HG02763 (cell line): ENCODE data around the gene TOX3.

Experiments used
- ATAC-seq: cut with Tn5 transposase; IDR thresholded peaks from one replicate; pipeline ENCODE4 v1.9.1; 2021; ENCODE audit warnings: mild to moderate bottlenecking, moderate library complexity; ENCODE audit not compliant: unreplicated experiment

The TOX3 gene

DNA sequence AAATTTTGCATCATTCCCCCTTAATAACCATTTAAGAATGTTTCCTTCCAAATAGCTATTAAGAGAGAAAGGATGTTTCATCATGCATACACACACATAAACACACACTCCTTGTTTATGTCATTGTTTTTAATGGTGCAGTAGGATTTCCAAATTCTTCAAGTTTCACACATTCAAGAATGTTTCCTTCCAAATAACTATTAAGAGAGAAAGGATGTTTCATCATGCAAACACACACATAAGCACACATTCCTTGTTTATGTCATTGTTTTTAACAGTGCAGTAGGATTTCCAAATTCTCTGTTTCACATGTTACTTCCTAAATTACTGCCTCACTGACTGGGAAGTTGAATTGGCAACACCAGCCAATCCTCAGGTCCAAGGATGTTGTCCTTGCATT, 7.8 kb downstream of the TOX3 start:
- no peak for ATAC-seq

DNA sequence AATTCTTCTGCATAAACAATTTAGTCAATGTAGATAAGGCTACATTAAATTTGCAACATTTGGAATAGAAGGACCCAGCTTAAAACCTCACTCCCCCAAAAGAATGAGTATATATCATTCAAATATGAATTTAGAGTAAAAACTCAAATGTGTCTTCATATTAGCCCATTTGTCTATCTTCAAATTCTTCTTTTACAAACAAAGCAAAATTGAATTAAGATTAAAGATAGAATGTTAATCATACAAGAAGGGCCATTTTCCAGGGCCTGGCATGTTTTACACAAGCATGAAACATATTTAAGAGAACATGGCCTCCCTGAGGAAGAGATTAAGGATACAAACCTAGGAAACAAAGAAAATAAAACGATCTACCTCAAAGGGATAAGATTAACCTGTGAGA, 8.4 kb downstream of the TOX3 start:
- ATAC-seq: no peak

DNA sequence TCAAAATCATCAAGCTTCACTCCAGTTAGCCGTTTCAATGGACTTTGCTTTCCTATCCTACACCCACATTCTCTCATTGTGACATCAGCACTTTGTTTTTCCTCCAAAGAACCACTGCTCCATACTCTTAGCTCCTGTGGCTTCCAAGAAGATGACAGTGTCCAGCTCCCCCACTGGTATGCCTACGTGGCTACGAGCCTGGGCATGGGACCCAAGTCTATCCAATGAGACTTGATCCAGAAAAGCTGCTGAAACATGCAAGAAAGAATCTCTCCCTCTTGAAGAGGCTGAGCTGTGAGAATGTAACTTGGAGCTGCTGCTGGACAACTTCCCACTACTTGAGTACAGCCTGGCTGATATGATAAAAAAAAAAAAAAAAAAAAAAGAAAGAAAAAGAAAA, 9.4 kb downstream of the TOX3 start:
- no peak for ATAC-seq

DNA sequence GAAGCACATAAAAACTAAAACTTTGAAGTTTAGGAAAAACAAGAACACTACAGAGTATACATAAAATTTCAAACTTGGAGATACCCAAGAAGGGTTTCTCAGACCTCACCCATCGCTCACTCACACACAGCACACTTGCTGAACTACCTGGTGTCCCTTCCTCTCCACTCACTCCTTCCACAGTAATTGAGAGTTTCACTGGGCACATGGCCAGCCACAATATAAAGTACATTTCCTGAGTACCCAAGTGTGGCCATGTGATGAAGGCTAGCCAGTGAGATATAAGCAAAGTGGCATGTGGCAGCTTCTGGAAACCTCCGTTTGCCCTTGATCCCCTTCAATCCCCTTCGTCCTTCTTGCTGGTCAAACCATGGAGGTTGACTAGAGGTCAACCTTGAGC, 11.9 kb downstream of the TOX3 start:
- no peak for ATAC-seq

DNA sequence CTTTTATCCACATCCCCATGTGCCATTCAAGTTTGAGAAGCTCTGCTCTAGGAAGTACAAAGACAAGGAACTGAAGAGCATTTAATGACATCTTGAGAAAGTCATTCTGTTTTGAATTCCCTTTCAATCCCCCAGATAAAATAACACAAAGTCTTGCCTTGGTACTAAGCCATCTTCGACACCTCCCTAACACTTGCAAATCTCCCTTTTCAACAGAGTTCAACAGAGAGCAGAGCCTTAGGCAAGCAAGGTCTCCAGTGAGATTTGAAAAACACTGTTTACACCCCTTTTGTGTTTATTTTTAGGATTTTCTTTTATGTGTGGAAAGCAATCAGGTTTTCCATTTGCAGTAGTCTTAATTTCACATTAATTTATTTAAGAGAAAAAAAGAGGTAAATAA, 13.6 kb downstream of the TOX3 start:
- no peak for ATAC-seq

DNA sequence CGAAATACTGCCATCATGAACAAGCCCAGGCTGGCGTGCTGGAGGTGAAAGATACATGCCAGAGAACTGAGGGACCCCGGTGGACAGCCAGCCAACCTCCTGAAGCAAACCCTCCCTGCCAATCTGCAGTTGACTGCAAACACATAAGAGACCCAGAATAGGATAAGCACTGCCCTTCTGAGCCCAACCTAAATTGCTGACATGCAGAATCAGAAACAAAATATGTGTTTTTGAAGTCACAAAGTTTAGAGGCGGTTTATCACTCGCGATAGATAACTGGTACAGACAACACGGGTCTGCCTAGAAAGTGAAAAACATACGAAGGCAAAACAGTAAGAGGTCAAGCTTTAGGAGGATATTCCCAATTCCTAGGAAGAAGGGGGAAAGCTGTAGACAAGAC, 14.6 kb downstream of the TOX3 start:
- no peak for ATAC-seq

DNA sequence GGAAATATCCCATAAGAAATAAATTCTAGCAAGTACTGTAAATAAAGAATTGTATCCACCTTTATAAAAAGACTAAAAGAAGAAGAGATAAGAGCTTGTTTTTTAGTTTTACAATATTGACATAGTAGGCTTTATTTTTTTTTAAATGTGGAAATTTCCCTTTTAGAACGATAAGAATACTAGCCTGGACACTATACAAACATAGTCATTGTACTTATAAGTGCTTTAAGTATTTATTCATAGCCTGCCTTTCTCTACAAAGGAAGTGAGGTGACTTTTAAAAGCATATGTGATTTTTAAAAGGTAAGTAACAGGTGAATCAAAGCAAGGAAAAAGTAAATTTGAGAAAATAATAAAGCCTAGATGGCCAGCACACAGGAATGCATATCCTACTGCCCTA, 17.7 kb downstream of the TOX3 start:
- no peak for ATAC-seq

DNA sequence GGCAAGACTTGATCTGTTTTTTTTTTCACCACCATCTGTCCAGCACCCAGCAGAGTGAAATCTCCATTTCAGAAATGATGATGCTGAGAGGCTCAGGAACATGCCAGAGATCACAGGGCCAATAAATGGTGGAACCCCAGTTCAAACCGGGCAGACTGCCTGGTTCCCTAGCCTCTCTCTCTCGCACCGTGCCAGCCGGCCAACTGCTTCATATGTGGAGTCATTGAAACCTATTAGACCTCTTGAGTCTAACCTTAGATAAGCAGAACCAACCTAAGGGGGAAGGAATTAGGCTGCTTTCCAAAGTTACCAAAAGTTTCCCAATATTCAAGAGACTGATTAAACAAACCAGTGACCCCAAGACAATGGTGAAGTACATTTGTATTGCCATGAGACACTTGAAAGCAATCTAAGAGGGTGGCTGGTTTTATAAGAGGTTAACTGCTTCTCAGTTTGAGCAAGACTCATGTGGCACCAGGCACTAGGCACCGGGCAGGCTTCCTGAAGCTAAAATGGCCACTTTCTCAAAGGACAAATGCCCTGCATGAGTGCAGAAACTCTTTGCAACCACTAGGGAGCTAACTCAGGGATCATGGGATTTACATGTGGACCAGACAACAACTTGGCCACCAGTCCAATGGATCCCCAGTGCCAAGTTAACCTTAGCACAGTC, 18.4 kb downstream of the TOX3 start:
- no peak for ATAC-seq

DNA sequence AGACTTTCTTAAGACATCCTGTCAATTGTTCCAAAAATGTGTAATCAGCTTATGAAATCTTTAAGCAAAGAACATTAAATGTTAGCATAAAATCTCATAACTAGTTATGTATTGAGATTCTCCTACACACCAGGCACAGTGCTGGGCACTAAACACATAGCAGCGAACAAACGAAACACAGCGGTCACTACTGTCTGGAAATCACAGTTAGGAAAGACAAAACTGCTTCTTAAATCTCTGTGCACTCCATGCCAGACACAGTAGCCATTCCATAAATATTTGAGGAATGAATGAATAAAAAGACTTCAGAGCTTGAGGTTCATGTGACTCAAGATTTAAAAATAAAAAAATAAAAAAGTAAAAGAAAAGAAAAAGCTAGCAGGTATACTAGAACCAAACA, 20.1 kb downstream of the TOX3 start:
- ATAC-seq: no peak

DNA sequence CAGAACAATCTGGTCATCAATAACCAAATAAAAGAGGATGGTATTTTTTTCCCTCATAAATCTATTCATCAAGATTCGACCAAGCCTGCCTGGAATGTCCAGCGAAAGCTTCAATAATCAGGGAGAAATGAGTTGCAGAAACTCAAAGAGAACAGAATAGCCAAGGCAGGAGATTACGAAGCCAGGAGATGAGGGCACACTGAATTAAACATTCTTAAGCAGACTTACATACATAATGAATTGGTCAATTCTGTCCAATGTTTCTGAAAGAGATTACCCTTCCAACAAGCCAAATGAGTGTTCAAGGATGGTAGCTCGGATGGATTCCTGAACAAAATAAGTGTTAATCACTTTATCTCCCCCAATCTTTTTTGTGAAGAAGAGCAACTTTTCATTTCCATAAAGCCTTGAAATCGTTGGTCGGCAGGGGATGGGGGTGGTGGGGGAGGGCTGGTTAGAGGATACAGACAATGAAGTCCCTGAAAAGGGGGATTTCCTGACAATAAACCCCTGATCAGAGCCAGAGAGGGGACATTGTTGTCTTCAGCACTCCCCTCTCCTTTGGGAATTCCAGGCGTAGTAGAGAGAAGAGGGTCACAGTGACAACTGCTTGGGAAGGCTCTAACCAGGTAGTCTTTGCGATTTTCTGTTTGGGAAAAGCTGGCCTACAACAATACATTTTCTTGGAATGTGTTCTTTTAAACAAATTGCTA, 20.7 kb downstream of the TOX3 start:
- no peak for ATAC-seq

DNA sequence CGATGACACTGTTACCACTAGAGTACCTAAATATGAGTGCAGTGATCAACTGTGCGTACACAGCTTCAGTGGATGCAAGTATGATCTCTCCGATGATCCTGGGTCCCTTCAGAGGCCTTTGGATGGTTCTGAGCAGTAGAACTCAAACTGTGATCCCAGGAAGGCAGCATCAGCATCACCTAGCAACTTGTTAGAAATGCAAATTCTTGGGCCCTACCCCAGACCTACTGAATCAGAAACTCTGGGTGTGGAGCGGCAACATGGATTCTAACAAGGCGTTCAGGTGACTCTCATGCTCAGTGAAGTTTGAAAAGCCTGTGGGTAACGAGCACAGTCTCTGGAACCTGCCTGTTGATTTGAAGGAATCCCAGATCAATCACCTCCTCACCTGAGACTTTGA, 25.4 kb downstream of the TOX3 start:
- ATAC-seq: no peak

DNA sequence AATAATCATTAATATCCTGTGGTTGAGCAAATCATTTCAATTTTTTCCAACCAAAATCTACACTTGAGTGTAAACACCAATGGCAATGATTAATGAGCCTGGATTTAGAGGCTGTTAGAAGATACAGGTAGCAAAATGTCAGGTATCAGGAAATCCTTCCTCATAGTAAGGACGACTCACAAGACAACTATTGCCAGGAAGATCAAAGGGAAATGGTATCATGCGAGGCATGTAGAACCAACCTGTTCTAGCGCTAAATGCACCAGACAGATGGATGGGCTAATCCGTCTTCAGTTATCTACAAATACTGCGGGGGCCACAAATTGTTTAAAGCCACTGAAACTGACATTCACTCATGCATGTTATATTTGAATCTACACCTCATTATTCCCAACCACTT, 28.1 kb downstream of the TOX3 start:
- ATAC-seq: no peak

DNA sequence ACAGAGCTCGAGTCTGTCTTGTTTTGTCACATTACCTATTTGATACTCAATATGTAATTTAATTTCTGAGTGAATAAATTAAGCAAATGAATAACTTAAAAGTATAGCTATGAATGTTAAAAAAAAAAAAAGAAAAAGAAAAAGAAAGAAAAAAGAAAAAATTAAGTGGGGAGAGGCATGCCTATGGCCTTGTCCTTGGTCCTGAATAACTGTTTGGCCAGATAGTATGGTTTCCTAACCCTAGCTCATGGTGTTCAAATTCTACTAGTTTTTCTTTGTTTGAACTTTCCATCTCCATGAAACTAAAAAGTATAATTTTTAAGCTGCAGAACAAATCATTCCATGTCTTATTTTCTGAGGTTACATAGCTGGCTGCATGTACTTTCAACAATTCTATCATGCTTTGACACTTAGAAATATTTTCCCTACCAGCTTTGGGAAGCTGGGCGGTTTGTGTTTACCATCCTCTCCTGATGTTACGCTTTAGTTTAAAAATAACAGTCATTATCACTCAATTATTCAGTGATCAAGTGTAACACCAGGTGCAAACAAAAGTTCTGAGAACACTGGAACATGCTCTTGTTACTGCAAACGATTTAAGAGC, 31.8 kb downstream of the TOX3 start:
- ATAC-seq: no peak

DNA sequence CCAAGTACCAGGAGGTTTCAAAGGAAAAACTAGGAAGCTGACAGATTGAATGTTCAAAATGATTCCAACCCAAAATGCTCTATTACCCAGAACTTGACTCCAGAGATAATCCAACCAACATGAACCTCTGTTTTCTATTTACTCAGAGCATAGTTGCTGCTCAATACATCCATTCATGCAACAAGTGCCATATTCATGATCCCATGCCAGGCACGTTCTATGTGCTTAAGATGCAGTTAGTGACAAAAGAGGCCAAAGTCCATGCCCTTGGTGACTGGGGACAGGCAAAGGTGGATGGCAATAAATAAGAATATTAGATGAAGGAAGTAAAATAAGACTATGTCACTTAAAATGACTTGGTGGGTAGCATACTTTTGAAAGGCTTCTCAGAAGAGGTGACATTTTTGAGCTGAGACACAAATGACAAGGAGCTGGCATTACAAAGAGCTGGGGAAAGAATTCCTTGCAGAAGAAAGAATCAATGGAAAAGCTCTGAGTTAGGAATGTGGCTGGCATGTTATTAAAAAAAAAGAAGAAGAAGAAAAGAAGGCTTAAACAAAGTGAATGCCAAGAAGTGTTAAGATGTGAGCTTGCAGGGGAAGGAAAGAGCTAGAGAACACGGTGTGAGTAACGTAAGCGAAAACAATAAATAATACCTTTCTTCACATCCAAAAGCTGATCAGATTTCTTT, 34.5 kb downstream of the TOX3 start:
- ATAC-seq: no peak

DNA sequence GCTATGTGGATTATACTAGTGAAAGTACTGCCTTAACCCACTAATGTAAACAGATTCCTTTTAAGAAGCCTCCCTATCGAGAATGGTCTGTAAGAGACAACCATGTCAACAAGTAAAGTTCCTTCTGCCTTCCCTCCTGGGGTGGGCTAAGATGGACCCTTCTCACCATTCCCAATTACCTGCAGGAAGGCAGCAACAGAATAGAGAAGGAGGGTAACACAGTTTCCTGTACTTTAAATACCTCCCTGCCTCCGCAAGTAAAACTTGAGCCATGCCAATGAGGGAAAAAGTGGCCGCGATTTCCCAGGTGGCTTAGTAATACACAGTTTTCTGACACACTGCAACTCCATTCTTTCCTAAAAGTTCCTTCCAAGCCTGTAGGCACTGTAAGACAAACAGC, 45.2 kb downstream of the TOX3 start:
- ATAC-seq: no peak

DNA sequence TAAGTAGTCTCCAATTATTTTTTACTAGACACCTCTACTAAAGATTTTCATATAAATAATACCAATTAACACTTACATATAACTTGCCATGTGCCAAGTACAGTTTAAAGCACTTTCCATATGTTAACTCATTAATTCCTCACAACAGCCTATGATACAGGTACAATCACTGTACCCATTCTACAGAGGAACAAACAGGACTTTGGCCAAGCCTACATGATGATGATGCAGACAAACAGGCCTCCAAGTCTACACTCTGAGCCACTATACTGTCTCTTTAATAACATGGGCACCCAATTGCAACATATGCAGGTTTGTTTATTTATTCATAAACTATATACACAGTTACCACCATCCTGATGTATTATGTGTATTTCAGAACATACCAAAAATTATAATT, 46.0 kb downstream of the TOX3 start:
- ATAC-seq: no peak

DNA sequence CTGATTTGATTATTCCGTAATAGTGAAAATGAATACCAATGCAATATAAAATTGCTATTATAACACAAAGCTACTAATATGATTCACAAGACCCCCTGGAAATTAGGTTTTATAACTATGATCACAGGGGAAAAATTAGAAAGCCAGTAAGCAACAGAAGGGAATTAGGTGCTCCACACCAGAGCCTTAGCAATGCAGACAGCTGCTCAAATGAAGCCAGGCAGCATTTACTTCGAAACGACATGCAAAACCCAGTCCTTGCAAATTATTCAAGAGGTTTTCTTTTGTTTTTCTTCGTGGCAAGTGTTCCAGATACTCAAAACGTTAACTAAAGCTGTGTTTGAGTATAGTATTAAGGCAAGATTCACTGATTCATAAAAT, 47.9 kb downstream of the TOX3 start:
- no peak for ATAC-seq

DNA sequence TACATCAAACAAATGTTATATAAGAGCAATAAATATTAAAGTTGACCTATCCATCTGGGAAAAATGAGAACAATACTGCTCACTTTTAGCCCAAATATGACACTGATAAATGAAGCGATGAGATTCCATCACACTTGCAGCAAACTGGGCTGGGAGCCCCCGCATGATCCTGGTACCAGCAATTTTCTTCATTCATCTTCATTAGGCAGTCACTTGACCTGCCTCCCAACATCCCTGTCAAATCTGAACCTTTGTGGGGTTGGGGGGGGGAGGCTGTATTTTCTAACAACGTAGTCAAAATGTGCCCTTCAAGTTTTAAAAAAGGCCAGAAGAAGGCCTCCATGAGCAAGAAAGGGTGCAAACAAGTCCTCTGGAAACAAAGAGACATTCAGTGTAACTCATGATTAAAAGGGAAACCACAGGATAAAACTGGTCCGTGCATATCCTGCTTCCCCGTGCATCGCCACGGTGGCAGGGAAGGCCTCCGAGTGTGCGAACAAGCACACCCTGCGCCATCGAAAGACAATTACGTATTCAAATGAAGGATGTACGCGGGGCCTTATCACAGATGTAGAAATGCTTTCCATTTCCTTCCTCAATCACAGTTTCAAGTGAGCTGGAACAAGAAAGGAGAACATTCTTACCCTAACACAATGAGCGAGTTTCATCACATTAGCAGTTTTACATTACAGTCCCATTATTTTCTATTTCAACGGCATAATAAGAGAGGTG, 48.4 kb downstream of the TOX3 start:
- no peak for ATAC-seq

DNA sequence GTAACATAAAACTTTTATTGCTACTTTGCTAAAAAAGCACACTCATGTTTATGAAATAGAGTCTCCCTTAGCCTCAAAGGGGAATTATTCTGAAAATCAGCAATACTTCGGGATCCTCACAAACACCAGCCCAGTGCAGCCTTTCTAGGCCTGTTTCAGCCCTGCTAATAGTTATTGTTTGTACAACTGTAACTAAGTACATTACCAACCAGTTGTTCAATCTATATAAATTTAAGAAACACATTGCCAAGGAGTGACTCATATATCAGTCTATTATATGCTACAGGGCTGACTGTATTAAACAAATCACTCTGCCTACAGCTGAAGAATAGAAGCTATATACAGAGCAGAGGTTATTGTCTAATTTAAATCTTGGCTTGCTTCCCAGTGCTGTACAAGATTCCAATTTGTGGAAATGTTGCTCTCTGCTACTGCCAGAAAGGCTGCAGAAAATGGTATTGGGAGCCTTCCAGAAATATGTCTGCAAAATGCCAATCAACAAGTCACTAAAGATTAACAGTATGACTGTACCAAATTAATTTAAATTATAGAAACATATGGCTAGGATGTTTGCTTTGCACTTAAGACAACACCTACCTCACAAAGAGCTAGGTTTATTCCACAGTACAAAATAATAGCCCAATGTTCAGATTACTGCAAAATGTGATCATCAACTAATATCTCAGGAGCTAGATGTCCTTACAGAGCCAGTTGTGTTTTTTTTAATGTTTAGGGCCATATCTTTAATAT, 49.7 kb downstream of the TOX3 start:
- no peak for ATAC-seq

DNA sequence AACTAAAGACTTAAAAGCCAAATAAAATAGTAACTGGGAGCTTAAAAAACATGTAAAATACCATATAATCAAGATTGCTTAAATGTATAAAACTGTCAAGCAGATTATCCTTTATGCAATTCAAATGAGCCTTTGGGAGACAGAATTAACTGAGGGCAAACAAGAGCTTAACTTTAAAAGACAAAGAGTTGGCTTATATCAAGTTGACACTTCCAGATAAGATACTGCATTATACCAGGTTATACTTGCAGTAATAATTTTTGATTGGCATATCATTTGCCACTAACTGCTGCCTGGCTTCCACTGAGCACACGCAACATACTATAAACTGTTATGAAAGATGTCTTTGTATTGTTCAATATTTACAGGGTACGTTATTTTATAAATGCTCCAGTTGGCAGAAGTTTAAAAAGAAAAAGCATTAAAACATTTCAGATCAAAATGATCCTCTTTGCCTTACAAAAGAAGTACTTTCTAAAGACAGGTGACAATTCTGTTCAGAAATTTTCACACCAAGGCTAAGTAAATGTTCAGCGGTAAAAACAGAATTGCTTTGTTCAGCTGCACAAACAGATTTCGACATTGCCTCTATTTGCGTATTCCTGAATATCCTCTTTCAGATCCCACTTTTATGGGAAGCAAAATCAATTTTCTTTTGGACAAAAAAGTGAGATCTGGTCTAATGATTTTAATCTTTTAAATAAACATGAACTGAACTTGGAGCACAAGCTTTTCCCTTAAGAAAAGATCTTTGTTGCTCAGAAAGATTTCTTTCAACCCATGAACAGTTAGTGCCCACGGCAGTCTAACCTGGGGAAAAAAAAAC, 50.7 kb downstream of the TOX3 start:
- no peak for ATAC-seq
